IPS-NIHi11 (cell line): Measurements from ENCODE around the gene CORO2A.

ENCODE experiments used
- DNase-seq: peaks from one replicate; pipeline ENCODE4 v3.0.0; 2012; ENCODE audit warnings: mixed read lengths, low spot score

CORO2A gene, protein sequence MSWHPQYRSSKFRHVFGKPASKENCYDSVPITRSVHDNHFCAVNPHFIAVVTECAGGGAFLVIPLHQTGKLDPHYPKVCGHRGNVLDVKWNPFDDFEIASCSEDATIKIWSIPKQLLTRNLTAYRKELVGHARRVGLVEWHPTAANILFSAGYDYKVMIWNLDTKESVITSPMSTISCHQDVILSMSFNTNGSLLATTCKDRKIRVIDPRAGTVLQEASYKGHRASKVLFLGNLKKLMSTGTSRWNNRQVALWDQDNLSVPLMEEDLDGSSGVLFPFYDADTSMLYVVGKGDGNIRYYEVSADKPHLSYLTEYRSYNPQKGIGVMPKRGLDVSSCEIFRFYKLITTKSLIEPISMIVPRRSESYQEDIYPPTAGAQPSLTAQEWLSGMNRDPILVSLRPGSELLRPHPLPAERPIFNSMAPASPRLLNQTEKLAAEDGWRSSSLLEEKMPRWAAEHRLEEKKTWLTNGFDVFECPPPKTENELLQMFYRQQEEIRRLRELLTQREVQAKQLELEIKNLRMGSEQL

DNA sequence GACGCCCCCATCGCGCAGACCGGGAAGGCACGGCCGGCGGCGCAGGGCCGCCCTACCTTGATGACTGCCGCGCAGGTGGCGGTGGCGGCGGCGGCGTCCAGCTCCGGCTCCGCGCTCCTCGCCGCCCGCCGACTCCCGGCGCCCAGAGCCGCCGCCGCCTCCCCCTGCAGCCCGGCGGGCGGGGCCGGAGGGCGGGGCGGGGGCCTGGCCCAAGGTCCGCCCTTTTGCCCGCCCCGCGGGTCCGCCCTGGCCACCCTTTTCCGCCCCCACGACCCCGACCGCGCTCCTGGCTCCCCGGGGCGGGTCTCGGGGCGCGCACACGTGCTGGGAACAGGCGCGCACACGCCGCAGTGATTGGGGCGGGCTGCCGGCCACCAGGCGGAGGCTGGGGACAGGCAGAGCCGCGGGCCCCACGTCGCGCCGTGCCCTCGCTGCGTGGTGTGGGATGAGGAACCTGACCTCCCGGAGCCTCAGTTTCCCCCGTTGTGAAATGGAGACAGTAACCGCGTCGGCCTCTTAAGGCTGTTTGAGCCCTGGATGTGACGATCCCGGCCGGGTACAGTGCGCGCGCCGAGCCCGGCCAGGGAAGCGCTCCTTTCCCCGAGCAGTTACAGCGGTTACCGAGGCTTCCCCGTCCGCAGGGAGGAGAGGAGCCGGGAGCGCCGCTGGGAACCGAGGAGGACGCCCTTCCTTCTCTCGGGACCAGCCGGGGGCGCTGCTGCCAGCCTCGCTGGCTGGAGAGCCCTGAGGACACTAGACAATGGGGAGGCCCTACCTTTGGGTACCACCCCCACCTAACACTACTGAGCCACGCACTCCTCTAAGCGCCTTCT, at the start of gene CORO2A:
Gene CORO2A (minus strand): TSS at position 135 of the 833 bp plus-strand sequence. CDS start 34,977 bp downstream, outside the sequence.
- DNase-seq, result peak; percentile 90

DNA sequence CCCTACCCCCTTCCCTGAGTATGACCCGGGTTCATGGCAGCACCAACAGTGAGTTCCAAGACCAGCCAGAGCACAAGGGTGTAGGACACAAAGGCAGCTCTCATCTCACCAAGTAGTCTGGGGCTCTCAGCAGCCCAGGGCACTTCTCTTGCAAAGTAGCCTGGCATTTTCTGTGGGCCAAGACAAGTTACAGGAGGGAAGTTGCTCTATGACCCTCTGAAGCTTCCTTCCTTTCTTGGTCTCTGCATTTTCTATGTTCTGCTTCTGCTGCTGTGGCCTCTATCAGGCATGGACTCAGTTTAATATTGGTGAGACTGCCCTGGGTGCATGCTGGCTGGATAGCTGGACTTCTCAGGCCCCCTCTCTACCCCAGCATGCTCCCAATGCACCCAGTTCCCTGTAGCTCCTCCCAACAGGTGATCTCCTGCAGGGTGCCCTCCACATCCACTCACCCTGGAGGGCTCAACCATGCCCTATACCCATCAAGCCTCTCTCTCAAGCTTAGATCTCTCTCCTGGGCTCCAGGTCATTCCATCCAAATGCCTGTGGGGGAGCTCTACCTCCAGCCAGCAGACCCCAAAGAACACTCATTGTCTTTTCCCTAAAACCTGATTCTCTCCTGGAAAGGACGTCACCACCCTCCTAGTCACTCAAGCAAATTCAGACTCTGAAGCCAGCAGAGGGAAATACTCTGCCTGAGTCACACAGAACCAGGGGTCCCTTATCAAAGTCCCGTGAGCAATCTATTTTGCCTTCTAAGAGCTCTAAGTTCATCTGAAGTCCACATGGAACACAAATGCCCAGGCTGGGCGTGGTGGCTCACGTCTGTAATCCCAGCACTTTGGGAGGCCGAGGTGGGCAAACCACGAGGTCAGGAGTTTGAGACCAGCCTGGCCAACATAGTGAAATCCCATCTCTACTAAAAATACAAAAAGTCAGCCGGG, 49.2 kb upstream of the CORO2A start:
- DNase-seq, result peak; percentile 50

DNA sequence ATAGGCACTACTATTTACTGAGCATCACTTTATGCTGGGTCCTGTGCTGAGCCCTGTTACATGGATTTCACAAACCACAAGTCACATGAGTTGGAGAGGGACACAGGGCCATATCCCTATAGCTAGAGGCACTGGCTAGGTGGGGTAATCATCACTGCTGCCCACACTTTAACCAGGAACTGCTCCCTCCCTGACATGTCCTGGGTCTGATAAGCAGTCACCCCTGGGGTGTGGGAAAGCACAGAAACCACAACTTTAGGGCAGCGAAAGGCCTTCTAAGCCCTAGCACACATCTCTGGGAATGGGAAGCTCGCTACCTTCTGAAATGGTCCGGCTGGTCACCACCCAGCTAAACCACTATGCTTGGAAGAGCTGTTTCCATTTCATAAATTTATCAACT, 48.0 kb upstream of the CORO2A start:
- DNase-seq, result no peak

DNA sequence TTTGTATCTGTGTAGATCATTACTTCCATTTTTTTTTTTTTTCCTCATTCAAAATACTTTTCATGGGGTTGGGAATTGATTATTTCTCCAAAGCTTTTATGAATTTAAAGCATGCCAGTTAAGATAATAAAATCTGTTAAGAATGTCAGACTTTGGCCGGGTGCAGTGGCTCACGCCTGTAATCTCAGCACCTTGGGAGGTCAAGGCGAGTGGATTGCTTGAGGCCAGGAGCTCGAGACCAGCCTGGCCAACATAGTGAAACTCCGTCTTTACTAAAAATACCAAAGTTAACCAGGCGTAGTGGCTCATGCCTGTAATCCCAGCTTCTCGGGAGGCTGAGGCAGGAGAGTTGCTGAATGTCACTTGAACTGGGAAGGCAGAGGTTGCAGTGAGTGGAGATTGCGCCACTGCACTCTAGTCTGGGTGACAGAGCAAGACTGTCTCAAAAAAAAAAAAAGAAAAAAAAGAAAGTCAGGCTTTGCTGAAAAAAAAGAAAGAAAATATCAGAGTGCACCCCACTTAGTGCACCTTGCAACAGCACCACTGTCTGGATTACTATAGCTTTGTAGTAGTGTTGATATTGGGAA, 44.6 kb upstream of the CORO2A start:
- DNase-seq, result no peak

DNA sequence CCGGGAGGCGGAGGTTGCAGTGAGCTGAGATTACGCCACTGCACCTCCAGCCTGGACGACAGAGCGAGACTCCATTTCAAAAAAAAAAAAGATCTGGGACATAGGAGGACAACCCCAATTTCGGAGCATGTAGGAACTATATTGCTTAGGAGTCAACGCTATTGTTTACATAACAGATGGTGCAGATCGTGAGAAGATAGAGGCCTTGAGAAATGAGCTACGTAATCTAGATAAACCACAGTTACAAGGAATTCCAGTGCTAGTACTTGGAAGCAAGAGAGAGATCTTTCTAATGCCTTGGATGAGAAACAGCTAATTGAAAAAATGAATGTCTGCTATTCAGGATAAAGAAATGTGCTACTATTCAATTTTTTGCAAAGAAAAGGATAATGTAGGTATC, 42.7 kb upstream of the CORO2A start:
- DNase-seq, result no peak

DNA sequence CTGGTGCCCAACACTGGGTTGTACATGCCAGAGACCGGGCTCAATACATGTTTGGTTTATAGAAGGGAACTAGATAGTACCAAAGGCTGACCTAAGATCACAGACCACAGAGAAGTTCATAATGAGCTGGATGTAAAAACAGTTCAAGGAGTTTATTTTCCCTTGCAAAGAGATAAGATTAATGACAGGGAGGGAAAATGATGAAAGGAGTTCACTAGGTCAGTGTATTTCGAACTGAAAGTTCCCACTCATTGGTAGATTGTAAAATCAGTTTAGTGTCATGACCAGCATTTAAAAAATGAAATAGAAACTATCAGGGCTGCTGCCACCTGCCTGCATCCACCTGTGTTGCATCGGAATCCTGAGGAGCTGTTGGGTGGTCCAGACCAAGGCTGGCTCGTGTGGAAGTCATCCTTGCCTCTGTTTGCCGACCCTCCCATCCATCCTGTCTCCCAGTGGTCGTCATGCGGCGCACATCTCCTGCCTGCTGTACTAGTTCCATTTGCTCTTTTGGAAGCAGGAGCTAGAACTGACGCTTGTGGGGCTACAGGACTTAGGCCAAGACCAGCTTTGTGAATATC, 41.9 kb upstream of the CORO2A start:
- no peak for DNase-seq

DNA sequence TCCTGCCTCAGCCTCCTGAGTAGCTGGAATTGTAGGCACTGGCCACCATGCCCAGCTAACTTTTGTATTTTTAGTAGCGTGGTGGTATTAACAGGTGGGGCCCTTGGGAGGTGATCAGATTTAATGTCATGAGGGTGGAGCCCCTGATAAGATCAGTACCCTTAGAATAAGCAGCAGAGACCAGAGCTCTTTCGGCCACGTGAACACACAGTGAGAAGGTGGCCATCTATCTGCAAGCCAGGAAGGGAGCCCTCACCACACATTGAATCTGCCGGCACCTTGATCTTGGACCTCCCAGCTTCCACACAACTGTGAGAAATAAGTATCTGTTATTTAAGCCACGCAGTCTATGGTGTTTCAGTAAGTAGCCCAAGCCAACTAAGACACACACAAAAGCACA, 40.5 kb upstream of the CORO2A start:
- no peak for DNase-seq

DNA sequence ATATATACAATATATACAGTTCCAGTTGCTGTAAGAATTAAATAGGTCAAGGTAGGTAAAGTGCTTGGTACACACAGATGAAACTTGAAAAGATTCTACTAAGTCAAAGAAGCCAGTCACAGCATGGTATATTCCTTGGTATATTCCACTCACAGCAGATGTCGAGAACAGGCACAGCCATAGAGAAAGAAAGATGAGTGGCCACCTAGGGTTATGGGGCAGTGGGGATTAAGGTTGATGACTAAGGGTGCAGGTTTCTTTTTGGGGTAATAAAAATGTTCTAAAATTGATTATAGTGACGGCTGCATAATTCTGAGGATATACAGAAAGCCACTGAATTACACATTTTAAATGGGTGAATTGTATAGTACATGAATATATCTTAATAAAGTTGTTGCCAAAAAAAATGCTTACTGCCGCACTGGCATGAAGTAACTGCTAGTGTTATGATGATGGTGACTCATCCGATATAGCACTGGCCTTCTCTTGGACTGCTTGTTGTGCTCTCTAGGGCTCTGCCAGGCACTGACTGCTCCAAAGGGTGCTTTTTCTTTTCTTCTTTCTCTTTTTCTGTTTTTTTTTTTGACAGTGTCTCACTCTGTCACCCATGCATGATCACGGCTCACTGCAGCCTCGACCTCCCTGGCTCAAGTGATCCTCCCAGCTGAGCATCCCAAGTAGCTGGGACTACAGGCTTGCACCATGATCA, 39.5 kb upstream of the CORO2A start:
- DNase-seq, result no peak

DNA sequence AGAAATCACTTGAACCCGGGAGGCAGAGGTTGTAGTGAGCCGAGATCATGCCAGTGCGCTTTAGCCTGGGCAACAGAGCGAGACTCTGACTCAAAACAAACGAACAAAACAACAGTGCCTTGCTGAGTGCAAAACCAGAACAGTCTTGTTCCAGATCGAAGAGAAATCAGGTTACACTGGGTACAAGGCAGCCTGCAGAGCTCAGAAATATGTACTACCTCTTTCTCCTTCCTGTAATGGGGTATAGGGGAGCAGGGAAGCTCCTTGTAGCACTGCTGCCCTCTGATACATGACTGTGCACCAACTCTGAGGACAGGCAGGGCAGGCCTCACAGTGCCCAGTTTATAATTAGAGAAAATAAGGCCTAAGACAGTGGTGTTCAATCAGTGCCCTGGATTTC, 38.4 kb upstream of the CORO2A start:
- DNase-seq, result no peak

DNA sequence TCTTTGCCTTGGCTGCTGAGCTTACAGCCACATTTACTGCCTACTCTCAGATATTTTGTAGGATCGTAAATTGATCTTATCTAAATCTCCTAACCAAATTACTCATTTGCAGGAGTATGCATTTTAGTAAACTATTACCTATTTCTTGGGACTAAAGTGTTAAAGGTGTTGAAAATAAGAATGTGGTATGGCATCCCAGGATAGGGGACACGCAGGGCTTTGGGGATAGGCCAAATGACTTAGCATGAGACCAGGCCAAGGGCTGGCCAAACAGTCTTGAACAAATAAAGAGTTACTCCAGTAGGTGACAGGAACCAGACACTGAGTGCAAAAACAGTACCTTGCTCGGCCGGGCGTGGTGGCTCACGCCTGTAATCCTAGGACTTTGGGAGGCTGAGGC, 37.9 kb upstream of the CORO2A start:
- no peak for DNase-seq

DNA sequence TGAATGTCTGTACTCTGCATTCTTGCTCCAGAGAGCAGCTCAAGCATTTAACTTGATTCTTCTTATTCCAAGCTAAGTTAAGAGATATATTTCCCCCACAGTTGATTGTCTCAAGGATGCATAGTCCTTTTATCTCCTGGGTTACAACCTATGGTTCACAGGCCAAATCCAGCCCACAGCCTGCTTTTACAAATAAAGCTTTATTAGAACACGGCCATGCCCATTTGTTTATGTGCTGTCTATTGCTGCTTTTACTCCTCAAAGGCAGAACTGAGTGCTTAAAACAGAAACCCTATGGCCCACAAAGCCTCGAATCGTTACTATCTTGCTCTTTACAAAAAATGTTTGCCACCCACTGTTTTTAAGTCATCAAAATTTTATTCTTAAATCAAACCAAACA, 37.2 kb upstream of the CORO2A start:
- DNase-seq, result no peak

DNA sequence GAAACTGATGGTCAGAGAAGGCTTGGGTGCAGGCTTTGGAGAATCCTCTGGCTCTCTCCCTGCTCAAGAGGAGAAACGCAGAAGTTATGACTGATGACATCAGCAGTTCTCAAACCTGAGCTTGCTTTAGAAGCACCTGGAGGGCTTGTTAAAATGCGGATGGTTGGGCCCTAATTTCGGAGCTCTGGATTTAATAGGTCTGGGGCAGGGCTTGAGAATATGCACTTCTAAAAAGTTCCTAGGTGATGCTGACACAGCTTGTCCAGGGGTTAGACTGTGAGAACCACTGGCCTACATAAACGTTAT, 36.6 kb upstream of the CORO2A start:
- DNase-seq, result no peak

DNA sequence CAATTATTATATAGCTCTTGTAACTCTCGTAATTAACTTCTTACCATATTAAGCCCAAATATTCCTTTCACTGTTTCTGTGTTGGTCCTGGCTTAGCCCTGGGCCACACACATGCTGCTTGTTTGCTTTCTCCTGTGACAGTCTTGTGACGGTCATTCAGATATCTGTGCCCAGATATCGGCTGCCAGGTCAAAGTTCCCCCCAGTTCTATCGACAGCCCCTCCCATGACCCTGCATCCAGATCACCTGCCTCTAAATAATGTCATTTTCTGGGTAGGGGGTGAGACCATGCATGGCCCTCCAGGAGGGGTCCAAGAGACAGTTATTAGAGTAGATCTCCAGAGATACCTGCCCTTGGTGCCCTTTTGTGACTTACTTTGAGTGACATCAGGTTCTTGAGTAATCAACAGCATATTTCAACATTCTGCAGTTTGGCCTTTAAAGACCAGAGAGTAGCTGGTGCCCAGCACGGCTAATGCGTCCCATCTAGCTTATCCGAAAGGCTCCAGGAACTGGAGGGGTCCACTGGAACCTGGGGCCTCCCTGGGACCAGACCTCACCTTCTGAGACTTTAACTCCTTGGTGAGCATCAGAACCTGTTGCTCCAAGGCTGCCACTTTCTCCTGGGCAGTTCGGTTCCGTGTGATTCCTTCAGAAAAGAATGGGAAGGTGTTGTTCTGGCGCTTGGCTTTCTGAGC, 36.1 kb upstream of the CORO2A start:
- no peak for DNase-seq

DNA sequence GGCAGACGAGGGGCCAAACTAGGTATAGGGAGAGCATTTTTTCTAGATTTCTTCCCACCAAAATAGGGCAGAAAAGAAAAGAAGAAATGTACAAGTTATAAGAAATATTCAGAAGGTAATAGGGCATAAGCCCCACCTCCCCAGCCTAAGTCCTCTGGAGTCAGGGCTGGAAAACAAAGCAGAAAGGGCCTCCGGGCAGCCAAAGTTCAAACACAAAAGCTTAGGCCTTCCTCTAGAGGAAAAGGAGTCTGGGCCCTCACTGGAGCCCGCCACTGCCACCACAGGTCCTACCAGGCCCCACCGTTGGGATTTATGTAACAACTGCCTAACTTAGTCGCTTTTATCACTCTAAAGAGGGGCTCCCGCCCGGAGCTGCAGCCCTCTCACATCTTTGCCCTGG, 35.4 kb upstream of the CORO2A start:
- DNase-seq, result no peak

DNA sequence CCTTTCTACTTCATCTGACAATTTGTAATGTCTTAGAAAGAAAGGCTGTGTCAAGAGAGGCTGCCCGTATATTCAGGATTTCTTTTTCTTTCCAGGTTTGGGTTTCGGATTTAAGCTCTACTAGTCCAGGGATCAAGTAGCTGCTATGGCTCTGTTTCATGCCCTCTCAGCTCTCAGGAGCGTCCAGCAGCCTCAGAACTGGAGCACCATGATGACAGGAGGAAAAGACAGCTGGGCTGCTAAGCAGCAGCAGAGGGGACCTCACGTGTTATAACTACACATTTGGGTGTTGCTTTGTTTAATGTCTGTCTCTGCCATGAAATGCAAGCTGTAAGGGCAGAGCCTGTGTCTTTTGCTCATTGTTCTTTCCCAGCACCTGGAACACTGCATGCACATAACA, 34.5 kb upstream of the CORO2A start:
- DNase-seq, result no peak

DNA sequence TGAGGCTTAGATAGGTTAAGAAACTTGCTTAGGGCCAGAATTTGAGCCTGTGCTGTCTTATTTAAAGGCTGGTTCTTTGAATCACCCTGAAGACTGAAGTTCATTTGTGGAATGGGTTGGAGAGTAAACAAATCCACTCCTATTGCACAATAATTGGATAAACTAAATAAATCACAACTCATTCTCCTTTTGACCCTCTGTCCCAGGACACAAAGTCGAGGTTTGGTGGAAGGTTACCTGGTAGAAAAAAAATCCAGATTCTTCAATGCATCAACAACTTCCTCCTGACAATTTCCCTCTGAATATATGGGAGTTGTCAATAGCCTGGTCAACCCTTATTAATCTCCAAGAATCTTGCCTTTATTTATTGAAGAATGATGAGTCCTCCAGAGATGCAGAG, 34.1 kb upstream of the CORO2A start:
- DNase-seq, result no peak

DNA sequence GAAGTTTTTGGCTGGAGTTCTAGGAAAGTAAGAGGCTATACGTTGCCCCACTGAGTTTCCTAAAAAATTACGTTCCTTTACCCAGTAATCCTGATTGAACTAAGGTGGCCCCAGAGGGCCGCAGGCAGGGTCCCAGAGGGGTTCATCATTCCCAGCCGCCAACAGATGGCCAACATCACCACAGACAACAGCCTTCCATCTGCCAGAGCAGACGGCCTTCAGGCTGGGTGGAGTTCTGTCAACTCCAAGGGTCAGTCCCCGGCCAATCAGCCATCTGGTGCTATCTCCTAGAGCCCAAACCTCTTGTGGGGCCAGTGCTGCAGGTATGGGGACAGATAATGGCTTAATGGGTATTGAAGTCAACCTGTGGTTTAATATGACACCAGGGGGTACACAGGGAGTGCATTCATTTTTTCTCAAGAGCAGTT, 32.6 kb upstream of the CORO2A start:
- no peak for DNase-seq

DNA sequence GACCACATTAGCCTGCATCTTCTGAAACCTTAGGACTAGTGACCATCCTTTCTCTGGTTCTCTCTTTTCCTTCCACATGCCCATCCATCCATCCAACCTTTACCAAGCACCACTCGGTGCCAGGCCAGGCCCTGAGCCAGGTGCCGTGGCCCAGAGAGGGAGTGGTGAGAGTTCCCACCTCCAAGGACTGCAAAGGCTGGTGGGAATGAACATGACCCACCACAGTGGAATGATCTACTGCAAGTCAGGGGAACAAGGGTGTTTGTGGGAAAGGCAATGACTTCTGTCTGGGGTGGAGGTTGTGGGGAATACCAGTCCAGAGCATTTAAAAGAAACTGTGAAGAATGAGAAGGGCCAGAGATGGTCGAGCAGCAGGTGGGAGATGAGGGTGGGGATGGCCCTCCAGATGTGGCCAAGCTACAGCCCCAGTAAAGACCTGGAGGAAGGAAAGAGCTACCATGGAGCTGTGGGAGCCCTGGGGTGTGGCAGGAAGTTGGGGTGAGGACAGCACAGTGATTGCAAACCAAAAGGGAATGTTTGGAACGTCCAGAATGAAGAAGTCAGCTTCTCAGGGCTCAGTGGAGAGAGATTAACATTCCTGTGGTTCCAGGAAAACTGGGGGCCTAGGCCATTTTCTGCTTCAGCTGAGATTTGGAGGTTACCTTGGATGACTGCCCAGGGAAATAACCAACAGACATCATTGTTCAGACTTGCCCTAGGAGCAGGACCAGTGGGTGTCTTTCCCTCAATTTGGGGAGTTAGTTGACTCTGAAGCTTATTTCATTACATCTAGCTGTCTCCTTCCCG, 30.7 kb upstream of the CORO2A start:
- DNase-seq, result peak; percentile 31

DNA sequence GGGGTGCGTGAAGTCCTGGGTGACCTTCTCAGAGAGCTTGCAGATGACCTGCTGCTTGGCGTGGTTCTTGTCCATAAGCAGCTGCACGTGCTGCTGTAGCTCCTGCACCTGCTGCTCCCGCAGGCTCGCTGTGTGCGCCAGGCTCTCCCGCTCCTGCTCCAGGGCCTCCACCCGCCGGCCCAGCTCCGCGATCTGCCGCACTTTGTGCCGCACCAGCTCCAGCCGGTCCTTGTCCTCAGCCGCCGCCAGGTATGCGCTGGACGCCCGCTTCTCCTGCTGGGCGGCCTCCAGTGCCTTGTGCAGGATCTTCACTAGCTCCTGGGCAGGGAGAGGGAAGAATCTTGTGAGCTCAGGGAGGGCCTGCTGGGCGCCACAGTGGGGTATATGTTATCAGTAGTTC, 28.5 kb upstream of the CORO2A start:
- no peak for DNase-seq
